Measurements from ENCODE around the gene PLRG1.

Gene PLRG1

DNA sequence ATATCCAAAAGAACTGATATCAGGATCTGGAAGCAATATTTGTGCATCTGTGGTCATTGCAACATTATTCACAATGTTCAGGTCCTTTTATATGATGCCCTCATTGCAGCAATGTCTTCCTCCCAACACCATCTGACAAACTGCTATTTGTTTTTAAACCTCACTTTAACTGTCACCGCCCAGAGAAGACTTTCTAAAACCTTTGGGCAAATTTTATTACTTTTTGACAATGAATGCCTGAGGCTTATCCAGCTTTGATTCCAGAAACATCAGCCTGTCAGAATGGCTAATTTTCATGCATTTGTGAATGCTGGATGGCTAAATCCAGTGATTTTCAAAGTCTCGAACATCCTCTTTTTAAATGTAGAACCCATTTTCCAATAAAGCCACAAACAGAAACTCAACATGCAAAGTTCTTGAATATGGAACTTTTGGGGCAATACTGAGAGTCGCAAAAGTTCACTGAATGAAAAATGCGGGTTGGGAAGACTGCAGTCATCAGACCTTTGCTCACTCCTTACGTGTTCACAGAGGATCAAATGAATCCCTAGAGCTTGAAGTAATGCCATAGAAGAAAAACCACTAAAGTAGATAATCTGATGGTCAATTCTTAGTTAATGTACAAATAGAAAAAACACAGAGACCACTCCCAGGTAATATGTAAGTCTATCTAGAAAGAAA is 23.1 kb upstream of the PLRG1 start:
- no peak for DNase-seq (ENCODE audit: low spot score)

- DNase-seq (ENCODE audit: low spot score) = no peak
These were observed 19.4 kb upstream of the PLRG1 start for GRCh38 chr4:154569584-154569983.

GRCh38 chr4:154569028-154569427 is 18.8 kb upstream of the PLRG1 start:
- DNase-seq (ENCODE audit: low spot score) = no peak

GRCh38 chr4:154566639-154567204 is 16.5 kb upstream of the PLRG1 start:
- DNase-seq (ENCODE audit: low spot score) = no peak

- no peak for DNase-seq (ENCODE audit: low spot score)
These were observed 15.5 kb upstream of the PLRG1 start for GRCh38 chr4:154565704-154566103.

DNA sequence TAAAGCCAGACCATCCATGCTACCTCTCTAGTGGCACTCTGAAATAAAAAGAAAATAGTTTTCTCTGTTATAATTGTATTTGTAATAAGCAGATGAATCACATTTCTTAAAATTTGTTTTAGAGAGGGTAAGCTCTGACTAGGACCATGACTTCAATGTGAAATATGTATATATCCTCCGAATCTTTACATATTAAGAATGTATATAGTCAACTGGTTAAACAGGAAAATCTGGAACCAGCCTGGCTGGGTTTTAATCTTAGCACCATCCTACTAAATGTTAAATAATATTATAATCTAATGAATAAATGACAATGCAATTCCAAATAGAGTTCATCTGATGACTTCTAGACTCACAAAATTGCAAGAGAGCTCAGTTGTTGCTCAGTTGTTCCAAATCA is 14.1 kb upstream of the PLRG1 start:
- no peak for DNase-seq (ENCODE audit: low spot score)

DNA sequence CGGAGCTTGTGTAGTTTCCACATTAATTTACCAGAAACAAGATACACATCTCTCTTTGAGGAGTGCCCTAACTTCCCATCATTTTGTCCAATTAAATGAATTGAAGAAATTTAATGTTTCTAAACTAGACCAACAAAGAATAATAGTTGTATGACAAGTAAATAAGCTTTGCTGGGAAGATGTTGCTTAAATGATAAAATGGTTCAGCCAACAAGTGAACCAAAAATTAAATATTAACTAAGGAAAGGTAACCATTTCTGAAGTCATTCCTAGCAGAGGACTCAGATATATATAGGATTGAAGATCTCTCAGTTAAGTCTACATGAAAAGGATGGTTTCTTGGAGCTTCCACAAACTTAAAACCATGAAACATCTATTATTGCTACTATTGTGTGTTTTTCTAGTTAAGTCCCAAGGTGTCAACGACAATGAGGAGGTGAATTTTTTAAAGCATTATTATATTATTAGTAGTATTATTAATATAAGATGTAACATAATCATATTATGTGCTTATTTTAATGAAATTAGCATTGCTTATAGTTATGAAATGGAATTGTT is 12.6 kb upstream of the PLRG1 start, which contains the start of gene FGB:
Gene FGB (plus strand): TSS at position 315 of the 558 bp plus-strand sequence. CDS start 8 bp downstream, at position 323.
- no peak for DNase-seq (ENCODE audit: low spot score)

DNA sequence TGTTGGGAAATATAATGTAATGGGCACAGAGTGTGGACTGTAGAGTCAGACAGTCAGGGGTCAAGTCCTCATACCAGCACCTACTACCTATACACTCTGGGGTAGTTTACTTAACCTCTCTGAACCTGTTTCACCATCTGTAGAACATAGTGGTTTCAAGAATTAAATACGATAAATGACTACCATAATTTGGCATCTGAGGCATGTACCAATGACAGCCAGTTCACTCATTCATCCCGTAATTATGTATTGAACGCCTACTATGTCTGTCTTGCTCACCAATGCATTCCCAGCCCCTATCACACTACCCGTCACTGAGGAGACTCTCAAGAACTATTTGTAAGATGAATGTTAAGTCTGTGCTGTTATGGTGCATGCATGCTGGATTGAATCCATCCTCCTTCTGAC is 10.6 kb upstream of the PLRG1 start:
- no peak for DNase-seq (ENCODE audit: low spot score)

GRCh38 chr4:154560419-154560801 is 10.2 kb upstream of the PLRG1 start:
- no peak for DNase-seq (ENCODE audit: low spot score)

DNA sequence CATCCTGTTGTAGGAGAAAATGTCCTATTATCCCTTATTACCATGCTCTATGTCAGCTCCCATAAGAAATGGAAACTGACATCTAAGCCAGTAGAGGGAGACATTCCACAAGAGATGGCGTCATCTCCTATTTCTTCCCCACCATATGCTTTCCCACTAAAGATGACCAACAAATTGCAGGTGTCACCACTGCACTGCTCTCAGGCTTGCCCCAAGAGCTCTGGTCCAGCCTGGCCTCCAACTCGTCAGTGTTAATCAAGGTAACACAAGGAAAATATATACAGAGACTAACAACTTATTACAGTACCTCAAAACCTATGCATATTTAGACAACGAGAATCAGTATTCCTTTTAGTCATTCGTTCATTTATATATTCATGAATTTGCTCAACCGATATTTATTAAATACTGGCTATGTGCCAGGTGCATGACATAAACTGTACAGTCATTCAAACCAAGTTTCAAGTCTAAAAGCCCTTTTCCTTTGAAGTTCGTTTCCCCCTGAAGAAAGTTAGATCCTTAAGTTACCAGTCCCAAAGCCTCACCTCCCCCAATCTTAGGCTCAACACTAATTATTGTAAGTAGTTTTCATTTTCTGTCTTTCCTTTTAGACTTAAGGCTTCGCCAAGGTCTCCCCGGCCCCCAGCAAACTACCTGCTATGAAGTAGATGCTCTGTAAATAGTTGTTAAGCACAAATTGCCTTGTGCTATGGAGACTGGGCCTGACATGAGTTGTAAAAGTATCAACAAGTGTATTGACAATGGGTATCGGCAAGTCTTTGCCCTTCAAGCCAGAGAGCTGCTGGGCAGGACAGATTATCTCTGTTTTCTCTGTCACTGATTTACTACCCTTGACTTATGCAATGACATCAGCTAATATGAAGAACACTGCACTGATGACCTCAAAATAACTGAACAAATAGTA is 9.6 kb upstream of the PLRG1 start:
- peak; percentile 23 for DNase-seq (ENCODE audit: low spot score)

GRCh38 chr4:154559141-154559493 is 8.9 kb upstream of the PLRG1 start:
- no peak for DNase-seq (ENCODE audit: low spot score)

DNA sequence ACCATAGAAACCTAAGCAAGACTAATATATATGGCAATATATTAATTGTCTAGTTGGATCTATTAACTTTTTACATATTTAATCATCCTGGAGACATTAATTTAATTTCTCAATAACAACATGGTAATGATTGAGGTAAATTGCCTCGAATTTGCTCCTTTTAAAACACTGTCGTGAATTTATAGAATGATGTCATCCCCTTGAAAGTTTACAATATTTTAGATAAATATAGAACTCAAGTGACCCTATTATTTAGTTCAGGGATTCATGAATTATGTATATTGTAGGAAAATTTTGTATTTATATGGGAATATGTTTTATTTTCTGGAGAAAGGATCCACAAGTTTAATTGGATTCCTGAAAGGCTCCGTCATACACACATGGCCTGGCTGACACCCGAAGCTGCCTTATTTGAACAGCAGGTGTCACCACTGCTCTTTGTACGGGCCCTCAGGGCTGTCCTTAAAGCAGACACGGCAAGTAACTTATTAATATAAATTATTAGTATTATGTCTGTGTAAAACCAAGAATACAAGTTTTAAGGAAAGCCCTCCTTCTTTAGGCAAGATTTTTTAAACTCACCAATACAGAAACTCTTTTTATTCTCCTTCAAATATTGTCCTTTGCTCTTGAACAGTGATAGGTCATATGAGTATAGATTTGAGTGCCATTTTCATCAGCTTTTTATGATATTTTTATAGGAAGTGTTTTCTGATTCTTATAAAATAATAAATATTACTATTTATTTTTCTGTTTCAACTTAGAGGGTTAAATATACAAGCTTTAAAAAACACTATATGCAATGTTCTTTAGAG is 1.9 kb upstream of the PLRG1 start:
- peak; percentile 79 for DNase-seq (ENCODE audit: low spot score)

DNA sequence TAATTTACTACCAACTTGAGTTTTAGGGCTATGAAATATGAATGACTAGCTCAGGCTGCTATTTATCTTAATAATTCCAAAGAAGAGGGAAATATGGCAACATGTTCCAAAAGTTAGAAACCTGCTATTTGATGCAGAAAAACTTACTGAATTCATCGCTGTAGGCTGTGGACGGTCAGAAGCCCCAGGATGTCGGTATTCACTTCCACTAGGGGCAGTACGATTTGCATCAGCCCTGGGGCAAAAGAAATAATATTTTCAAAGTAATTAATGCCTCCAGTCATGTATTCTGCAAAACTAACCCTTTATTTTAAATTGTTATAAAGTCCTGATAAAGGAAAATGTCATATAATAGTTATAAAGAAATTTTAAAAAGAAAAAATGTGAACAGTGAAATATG is 4.5 kb downstream of the PLRG1 start:
- no peak for DNase-seq (ENCODE audit: low spot score)

DNA sequence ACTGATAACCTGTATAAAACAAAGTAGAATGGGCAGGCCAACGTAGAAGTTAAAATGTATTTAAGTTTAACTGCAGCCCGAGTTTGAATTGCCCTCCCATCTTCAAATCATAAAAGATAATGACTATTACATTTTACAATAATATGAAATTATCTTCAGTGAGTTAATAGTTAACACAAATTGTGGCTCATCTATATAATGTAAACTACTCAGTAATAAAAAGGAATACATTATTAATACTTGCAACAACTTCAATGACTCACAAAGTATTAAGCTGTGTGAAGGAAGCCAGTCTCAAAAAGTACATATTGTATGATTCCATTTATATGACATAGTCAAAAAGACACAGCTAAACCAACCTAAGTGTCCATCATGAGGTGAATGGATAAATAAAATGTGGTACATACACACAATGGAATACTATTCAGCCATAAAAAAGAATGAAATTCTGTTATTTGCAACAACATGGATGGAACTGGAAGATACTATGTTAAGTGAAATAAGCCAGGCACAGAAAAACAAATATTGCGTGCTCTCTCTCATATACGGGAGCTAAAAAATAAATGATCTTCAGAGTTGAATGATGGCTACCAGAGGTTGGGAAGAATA is 7.8 kb downstream of the PLRG1 start:
- DNase-seq (ENCODE audit: low spot score) = no peak

DNA sequence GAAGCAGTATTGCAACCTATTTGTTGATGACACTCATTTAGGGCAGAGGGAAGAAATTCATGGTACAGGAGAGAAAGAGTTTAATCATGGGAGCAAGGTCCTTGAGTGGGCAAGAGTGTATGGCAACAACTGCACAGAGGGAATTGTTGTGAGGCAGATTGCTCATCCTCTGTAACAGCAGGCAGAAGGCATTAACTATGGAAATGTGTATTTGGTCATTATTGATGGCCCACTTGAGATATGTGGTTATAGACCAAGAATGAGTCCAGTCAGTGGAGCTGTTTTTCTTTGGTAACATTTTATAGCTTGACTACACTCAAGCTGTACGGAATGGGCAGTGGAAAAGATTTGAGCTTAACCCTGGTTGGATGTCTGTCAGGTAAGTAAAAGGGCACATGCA is 15.9 kb downstream of the PLRG1 start:
- no peak for DNase-seq (ENCODE audit: low spot score)

DNA sequence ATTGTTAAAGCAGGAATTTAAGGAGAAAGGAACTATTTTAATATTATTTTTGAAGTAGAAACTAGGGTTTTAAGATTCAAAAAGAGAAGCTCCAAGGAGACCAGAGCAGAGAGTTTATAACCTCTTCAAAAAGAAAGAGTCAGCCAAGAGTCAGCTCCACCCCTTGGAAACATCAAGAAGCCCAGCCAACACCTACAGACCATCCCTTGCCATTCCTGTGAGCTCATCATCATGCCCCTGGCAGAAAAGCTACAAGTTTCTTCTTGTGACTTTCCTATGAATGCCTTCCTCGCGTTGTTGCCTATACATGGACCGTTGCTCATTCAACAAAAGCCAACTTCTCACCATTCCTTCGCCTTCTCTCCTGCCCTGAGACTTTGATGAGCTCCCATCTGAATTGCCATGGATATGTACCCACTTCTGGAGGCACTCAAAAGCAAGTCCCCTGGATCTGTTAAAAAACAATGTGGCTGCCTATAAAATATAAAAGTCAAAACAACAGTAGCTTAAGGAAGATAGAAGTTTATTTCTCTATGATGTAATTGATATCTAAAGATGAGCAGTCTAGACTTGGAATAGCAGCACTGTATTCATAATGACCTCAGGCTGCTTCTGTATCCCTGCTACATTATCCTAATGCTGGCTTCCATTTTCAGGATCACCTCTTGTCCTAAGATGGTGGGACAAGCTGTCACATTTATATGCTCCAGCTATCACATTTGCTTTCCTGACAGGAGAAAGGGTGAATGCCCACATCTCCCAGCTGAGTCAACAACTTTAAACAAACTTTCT is 20.3 kb downstream of the PLRG1 start:
- DNase-seq (ENCODE audit: low spot score) = no peak

DNA sequence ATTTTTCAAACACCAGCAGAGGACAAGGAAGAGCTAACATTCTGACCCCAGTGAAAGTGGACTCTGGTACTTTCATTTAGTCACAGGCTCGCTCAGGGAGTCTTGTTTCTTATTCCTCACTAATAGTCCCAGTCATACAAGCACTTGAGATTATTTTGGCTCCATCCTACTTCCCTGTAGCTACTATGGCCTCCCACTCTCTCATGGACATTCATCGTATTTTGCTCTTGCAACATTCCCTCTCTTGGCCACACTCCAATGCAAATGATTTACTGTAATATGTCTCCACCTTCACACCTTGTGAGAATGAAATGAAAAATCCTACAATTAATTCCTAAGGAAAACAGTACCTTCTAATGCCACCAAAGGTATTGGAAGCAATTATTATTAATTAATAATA is 21.3 kb downstream of the PLRG1 start:
- no peak for DNase-seq (ENCODE audit: low spot score)

- DNase-seq (ENCODE audit: low spot score) = no peak
These were observed 22.9 kb downstream of the PLRG1 start for GRCh38 chr4:154527308-154527707.

DNA sequence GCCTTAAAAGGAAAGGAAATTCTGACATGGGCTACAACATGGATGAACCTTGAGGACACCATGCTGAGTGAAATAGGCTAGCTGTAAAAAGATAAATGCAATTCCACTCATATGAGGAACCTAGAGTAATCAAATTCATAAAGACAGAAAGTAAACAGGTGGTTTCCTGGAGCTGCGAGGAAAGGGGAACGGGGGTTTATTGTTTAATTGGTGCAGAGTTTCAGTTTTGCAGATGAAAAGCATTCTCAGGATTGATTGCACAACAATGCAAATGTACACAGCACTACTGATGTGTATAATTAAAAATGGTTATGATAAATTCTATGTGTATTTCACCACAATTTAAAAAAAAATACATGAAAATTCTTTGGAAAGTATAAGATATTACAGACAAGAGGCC is 24.0 kb downstream of the PLRG1 start:
- DNase-seq (ENCODE audit: low spot score) = no peak

- DNase-seq (ENCODE audit: low spot score) = no peak
These were observed 28.6 kb downstream of the PLRG1 start for GRCh38 chr4:154521607-154522006.

- DNase-seq (ENCODE audit: low spot score) = no peak
These were observed 31.0 kb downstream of the PLRG1 start for GRCh38 chr4:154519214-154519613.

Data from LoVo (cell line).